Prostate gland (tissue), 2 donors: ENCODE data around the gene FOXF1. TPM values are rescaled to one million over a fixed set of nuclear protein-coding genes. Genes with fewer than 3 reads are reported as not detected.

Experiments
- DNase-seq: peaks from one replicate; pipeline ENCODE4 v3.0.0-alpha.2; 2019; ENCODE audit warnings: low spot score
- H3K27ac ChIP-seq, 2 donors: fragments of 200-600 bp; sonication (generic); 2 replicates each; pipeline ENCODE4 v1.5.1; 2017 to 2019
- H3K27me3 ChIP-seq: fragments of 200-600 bp; sonication (generic); replicated peaks from 2 replicates; pipeline ENCODE4 v1.5.1; 2019; ENCODE audit not compliant: insufficient read depth
- H3K36me3 ChIP-seq, 2 donors: fragments of 200-600 bp; sonication (generic); 1 replicate in 1 of 2; 2 replicates in 1 of 2; pipeline versions ENCODE4 v1.5.1 to v1.8.1; 2017 to 2019
- H3K4me1 ChIP-seq: fragments of 200-600 bp; sonication (generic); replicated peaks from 2 replicates; pipeline ENCODE4 v1.5.1; 2019
- H3K4me3 ChIP-seq, 2 donors: fragments of 200-600 bp; sonication (generic); 2 replicates each; pipeline ENCODE4 v1.5.1; 2017 to 2019
- H3K9me3 ChIP-seq: fragments of 200-600 bp; sonication (generic); 2 replicates; pipeline ENCODE4 v1.5.1; 2017
- CTCF ChIP-seq, 4 experiments: fragments of 200-600 bp in 2 of 4; fragments of 450-650 bp in 2 of 4; sonication (generic) in 2 of 4; IDR thresholded peaks; 1 replicate in 3 of 4; 2 replicates in 1 of 4; pipeline ENCODE4 v1.5.1; 2016 to 2019; ENCODE audit warnings: antibody characterized with exemption in 4 of 4, mild to moderate bottlenecking in 2 of 4, moderate library complexity in 2 of 4
- POLR2A ChIP-seq: fragments of 450-650 bp; IDR thresholded peaks from one replicate; pipeline ENCODE4 v1.6.1; 2016; ENCODE audit warnings: antibody characterized with exemption, mild to moderate bottlenecking
- POLR2AphosphoS5 ChIP-seq: sonication (generic); formaldehyde crosslinking; IDR thresholded peaks from one replicate; pipeline ENCODE4 v1.6.1; 2017; ENCODE audit warnings: antibody characterized with exemption
- WGBS: methylation state at CpG from one replicate; pipeline ENCODE4 v1.1.5; 2018; 5-methylcytosine and 5-hydroxymethylcytosine counted together
- intact Hi-C: fragments of 100-400 bp; cut with DNase I; formaldehyde crosslinking; loops from one replicate; pipeline ENCODE4 v1.14.2; 2022
- total RNA-seq, 2 donors: library from RNA; depleted of rRNA; stranded (reverse); fragments of >200 nt; gene quantifications; one replicate each; pipeline ENCODE4 v1.1.0, GENCODE V29; 2016

FOXF1 gene
- total RNA-seq, 2 donors from 2014 or later = 5.3 to 6.9 TPM

- DNase-seq = peak; percentile 32
- H3K4me3 ChIP-seq = no peak overlapping the region
- H3K9me3 ChIP-seq = no peaks in the 10 kb centered on the region
- no peaks in the 10 kb centered on the region for H3K4me1 ChIP-seq
- intact Hi-C loops = loop anchor here (2.0 to 5.0 kb wide), 4 partner anchors 367 to 699 kb away; no protein-coding TSS in a partner anchor
- WGBS = 10% methylated on average over 31 of the region's 31 CpGs
- H3K36me3 ChIP-seq = no peaks in the 10 kb centered on the region
- H3K27ac ChIP-seq = peak overlapping the region in 1 of 2 donors; percentile 35
- TF ChIP-seq CTCF (IDR thresholded peaks at IDR 0.05) (peak; percentile 73 to 90 (median 84)), POLR2AphosphoS5 (peak; percentile 13), POLR2A (no peak)
- peaks cover 30% of the 10 kb centered on the region for H3K27me3 ChIP-seq
Measured at GRCh38 chr16:86519649-86520316, 9.5 kb downstream of the FOXF1 start.

- no peak for DNase-seq
- Histone ChIP-seq H3K27ac (no peak overlapping the region), H3K36me3 (no peaks in the 10 kb centered on the region), H3K4me1 (no peaks in the 10 kb centered on the region), H3K27me3 (peaks cover 27% of the 10 kb centered on the region), H3K9me3 (no peaks in the 10 kb centered on the region), H3K4me3 (no peak overlapping the region)
- WGBS = 45% methylated on average over 30 of the region's 30 CpGs
- no peak for TF ChIP-seq POLR2AphosphoS5
- TF ChIP-seq POLR2A = no peak
- TF ChIP-seq CTCF (IDR thresholded peaks at IDR 0.05) = no peak
- intact Hi-C loops = no loop called here
Measured at GRCh38 chr16:86520317-86521210, 10.2 kb downstream of the FOXF1 start.

DNA sequence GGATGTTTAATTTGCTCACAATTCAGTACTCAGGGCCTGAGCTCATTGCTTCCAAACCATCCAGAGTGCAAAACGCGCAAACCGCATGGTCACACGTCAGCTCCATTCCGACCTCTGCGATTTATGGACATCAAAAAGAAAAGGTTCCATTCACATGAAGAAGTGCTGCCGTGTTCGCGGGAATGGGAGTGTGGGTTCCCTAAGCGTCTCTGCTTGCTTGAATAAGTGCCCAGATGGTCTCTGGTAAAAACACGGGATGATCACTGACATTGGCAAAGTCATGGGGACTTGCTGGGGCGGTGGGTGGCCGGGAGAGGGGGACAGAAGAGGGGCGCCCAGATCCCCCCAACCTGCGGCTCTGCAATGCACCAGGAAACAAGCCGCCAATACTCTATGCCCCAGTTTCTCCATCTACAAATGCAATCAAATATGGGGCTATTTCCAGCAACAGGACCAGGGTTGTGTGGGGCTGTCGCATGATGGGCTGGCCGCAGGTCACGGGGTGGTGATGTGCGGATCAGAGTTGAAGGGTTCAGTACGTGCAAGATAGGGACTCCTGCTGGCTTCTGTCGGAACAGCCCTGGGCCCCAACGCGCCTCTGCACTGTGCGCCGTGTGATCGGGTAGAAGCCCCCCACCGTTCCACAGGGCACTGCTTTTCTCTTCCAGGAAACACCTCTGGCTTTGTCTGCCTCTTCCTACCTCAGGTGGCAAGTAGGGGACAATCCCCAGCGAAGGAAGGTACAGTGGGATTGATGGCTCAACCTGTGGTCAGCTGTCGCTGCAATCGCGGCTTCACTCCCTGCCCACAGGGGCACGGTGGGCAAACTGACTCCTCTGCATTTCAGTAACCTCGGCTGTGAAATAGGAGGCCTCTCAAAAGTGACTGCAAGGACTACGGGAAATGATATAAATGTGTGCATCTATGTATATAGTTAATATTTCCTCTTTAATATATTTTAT lies 11.2 kb downstream of the FOXF1 start:
- 72% methylated on average over 35 of the region's 35 CpGs for WGBS
- Histone ChIP-seq H3K9me3 (no peaks in the 10 kb centered on the region), H3K27ac (no peak overlapping the region), H3K27me3 (peaks cover 17% of the 10 kb centered on the region), H3K4me1 (no peaks in the 10 kb centered on the region), H3K36me3 (no peaks in the 10 kb centered on the region), H3K4me3 (no peak overlapping the region)
- intact Hi-C loops = no loop called here
- no peak for DNase-seq
- TF ChIP-seq CTCF (IDR thresholded peaks at IDR 0.05) (no peak), POLR2AphosphoS5 (no peak), POLR2A (no peak)

GRCh38 chr16:86522634-86523033 lies 12.3 kb downstream of the FOXF1 start:
- WGBS = 80% methylated on average over 16 of the region's 16 CpGs
- Histone ChIP-seq H3K4me1 (no peaks in the 10 kb centered on the region), H3K36me3 (no peaks in the 10 kb centered on the region), H3K27ac (no peak overlapping the region), H3K9me3 (no peaks in the 10 kb centered on the region), H3K4me3 (no peak overlapping the region), H3K27me3 (peaks cover 7% of the 10 kb centered on the region)
- TF ChIP-seq CTCF (IDR thresholded peaks at IDR 0.05) = no peak
- TF ChIP-seq POLR2A = no peak
- no peak for TF ChIP-seq POLR2AphosphoS5
- no peak for DNase-seq
- intact Hi-C loops = no loop called here
